Neuronal stem cell (in vitro differentiated cells): ENCODE measurements around the gene SMIM35.
A peak's percentile ranks its signal among the peaks of the same experiment; 100 is the strongest.
"Not testable (repeated sequence)": the region's sequence is repeated elsewhere in the genome, so short reads cannot be mapped to it uniquely, and the experiment has no call there.

Experiments
- DNase-seq: peaks from one replicate; pipeline ENCODE4 v3.0.0-alpha.2; 2013; ENCODE audit warnings: low spot score
- H2AFZ ChIP-seq: one replicate; pipeline ENCODE4 v1.6.1; 2013; ENCODE audit warnings: mild to moderate bottlenecking, low read length, inconsistent platforms
- H2AK5ac ChIP-seq: 2 replicates; pipeline ENCODE4 v1.6.1; 2013; ENCODE audit warnings: low read depth, mild to moderate bottlenecking, inconsistent platforms, low read length, moderate library complexity, mixed read lengths
- H2BK120ac ChIP-seq: 2 replicates; pipeline ENCODE4 v1.6.1; 2013; ENCODE audit warnings: low read depth, mild to moderate bottlenecking, inconsistent platforms, low read length, moderate library complexity, mixed read lengths
- H2BK12ac ChIP-seq: one replicate; pipeline ENCODE4 v1.6.1; 2013; ENCODE audit warnings: low read length, inconsistent platforms
- H2BK15ac ChIP-seq: 2 replicates; pipeline ENCODE4 v1.6.1; 2013; ENCODE audit warnings: mild to moderate bottlenecking, low read length, inconsistent platforms, mixed read lengths
- H2BK5ac ChIP-seq: one replicate; pipeline ENCODE4 v1.6.1; 2013; ENCODE audit warnings: inconsistent platforms, mild to moderate bottlenecking, low read length, moderate library complexity
- H3K14ac ChIP-seq: one replicate; pipeline ENCODE4 v1.6.1; 2013; ENCODE audit warnings: low read length, inconsistent platforms
- H3K18ac ChIP-seq: 2 replicates; pipeline ENCODE4 v1.6.1; 2013; ENCODE audit warnings: low read length, inconsistent platforms
- H3K23ac ChIP-seq: 2 replicates; pipeline ENCODE4 v1.6.1; 2013; ENCODE audit warnings: low read depth, mild to moderate bottlenecking, mixed read lengths, low read length, inconsistent platforms; ENCODE audit not compliant: poor library complexity
- H3K27ac ChIP-seq: replicated peaks from 3 replicates; pipeline ENCODE4 v1.5.1; 2013; ENCODE audit warnings: low read length, inconsistent platforms
- H3K27me3 ChIP-seq, 3 experiments: 2 replicates each; pipeline ENCODE4 v1.6.1; 2013; ENCODE audit warnings: low read length in 3 of 3, mild to moderate bottlenecking in 2 of 3, inconsistent platforms in 1 of 3, low read depth in 1 of 3, mixed read lengths in 1 of 3, moderate library complexity in 1 of 3; ENCODE audit not compliant: control insufficient read depth in 3 of 3, insufficient read depth in 3 of 3
- H3K36me3 ChIP-seq, 2 donors: replicated peaks in 1 of 2; 2 replicates each; pipeline ENCODE4 v1.6.1; 2013; ENCODE audit warnings: low read length in 2 of 2; ENCODE audit not compliant: control insufficient read depth in 2 of 2, insufficient read depth in 2 of 2
- H3K4ac ChIP-seq: 2 replicates; pipeline ENCODE4 v1.6.1; 2013; ENCODE audit warnings: inconsistent platforms, mild to moderate bottlenecking, low read length, moderate library complexity
- H3K4me1 ChIP-seq, 2 donors: 1 replicate in 1 of 2; 2 replicates in 1 of 2; pipeline ENCODE4 v1.6.1; 2013; ENCODE audit warnings: low read length in 2 of 2, low read depth in 1 of 2; ENCODE audit not compliant: control insufficient read depth in 2 of 2, insufficient read depth in 1 of 2
- H3K4me2 ChIP-seq: one replicate; pipeline ENCODE4 v1.6.1; 2013; ENCODE audit warnings: mild to moderate bottlenecking, low read length, inconsistent platforms; ENCODE audit not compliant: insufficient read depth, poor library complexity, severe bottlenecking
- H3K4me3 ChIP-seq, 2 donors: 2 replicates each; pipeline ENCODE4 v1.5.1; 2013; ENCODE audit warnings: low read length in 2 of 2, mild to moderate bottlenecking in 2 of 2, inconsistent platforms in 1 of 2, moderate library complexity in 1 of 2
- H3K79me1 ChIP-seq: one replicate; pipeline ENCODE4 v1.6.1; 2013; ENCODE audit warnings: low read depth, mild to moderate bottlenecking, inconsistent platforms, low read length, moderate library complexity
- H3K9ac ChIP-seq: one replicate; pipeline ENCODE4 v1.6.1; 2013; ENCODE audit warnings: mild to moderate bottlenecking, low read depth, low read length, inconsistent platforms; ENCODE audit not compliant: poor library complexity
- H3K9me3 ChIP-seq, 2 donors: replicated peaks in 1 of 2; 2 replicates each; pipeline versions ENCODE3 to v1.6.1; 2013; ENCODE audit warnings: low read length in 2 of 2, mild to moderate bottlenecking in 2 of 2, inconsistent platforms in 1 of 2, low read depth in 1 of 2, mixed read lengths in 1 of 2, moderate library complexity in 1 of 2; ENCODE audit not compliant: control insufficient read depth in 2 of 2, insufficient read depth in 1 of 2
- H4K8ac ChIP-seq: one replicate; pipeline ENCODE4 v1.6.1; 2013; ENCODE audit warnings: low read depth, mild to moderate bottlenecking, inconsistent platforms, low read length, moderate library complexity
- H4K91ac ChIP-seq: one replicate; pipeline ENCODE4 v1.6.1; 2013; ENCODE audit warnings: low read length, low read depth, mild to moderate bottlenecking, inconsistent platforms; ENCODE audit not compliant: poor library complexity
- WGBS, 2 donors: extraction: QIAGEN DNeasy Blood & Tissue Kit; methylation state at CpG; one replicate each; pipeline ENCODE4 v1.1.7; 2013; ENCODE audit warnings: missing lambda C conversion rate in 2 of 2, mixed read lengths in 1 of 2; ENCODE audit not compliant: insufficient read length in 2 of 2, insufficient replicate concordance in 1 of 2; ENCODE audit errors: extremely low coverage in 2 of 2; 5-methylcytosine and 5-hydroxymethylcytosine counted together

SMIM35 gene

GRCh38 chr11:118062181-118062580, 24.6 kb downstream of the SMIM35 start:
- not testable (repeated sequence) for H3K18ac ChIP-seq, H2BK120ac ChIP-seq, H3K4me2 ChIP-seq, H4K91ac ChIP-seq, H3K79me1 ChIP-seq, DNase-seq, H3K14ac ChIP-seq, H2AK5ac ChIP-seq, H2AFZ ChIP-seq, H2BK5ac ChIP-seq, H3K9me3 ChIP-seq, H2BK12ac ChIP-seq, H3K23ac ChIP-seq, H3K36me3 ChIP-seq, H3K9ac ChIP-seq, H4K8ac ChIP-seq, H2BK15ac ChIP-seq, H3K4me3 ChIP-seq, H3K4ac ChIP-seq, H3K27ac ChIP-seq
- Histone ChIP-seq H3K27me3 (peaks cover 0 to 37% (median 0%) of the 10 kb centered on the region in 3 experiments), H3K4me1 (peaks cover 0 to 16% of the 10 kb centered on the region in 2 donors)
- no CpG with 5 or more reads among the region's 5 CpGs for WGBS, 2 donors

GRCh38 chr11:118061586-118062125, 25.1 kb downstream of the SMIM35 start:
- Histone ChIP-seq H3K4me1 (peaks cover 0 to 17% of the 10 kb centered on the region in 2 donors), H3K4me3 (no peak overlapping the region), H3K36me3 (no peaks in the 10 kb centered on the region), H4K8ac (no peak overlapping the region), H3K4ac (no peak overlapping the region), H3K14ac (no peak overlapping the region), H2BK120ac (no peak overlapping the region), H2BK15ac (no peak overlapping the region), H3K18ac (peak overlapping the region; percentile 52), H2AK5ac (no peak overlapping the region), H3K79me1 (no peaks in the 10 kb centered on the region), H3K9ac (no peak overlapping the region), H2BK5ac (no peak overlapping the region), H2BK12ac (no peak overlapping the region), H4K91ac (no peak overlapping the region), H3K9me3 (no peaks in the 10 kb centered on the region), H2AFZ (no peak overlapping the region), H3K4me2 (no peak overlapping the region), H3K23ac (no peak overlapping the region), H3K27ac (no peak overlapping the region), H3K27me3 (peaks cover 0 to 42% (median 0%) of the 10 kb centered on the region in 3 experiments)
- no peak for DNase-seq
- WGBS, 2 donors, result no CpG with 5 or more reads among the region's 6 CpGs

GRCh38 chr11:118060869-118061268, 25.9 kb downstream of the SMIM35 start:
- no peak overlapping the region for H2BK12ac ChIP-seq
- no peaks in the 10 kb centered on the region for H3K79me1 ChIP-seq
- H4K8ac ChIP-seq, result no peak overlapping the region
- peak overlapping the region; percentile 59 for H3K18ac ChIP-seq
- peak overlapping the region; percentile 32 for H2AK5ac ChIP-seq
- no peak overlapping the region for H4K91ac ChIP-seq
- H2AFZ ChIP-seq, result no peak overlapping the region
- H3K9me3 ChIP-seq, result no peaks in the 10 kb centered on the region
- H3K14ac ChIP-seq, result no peak overlapping the region
- no peak overlapping the region for H3K4me3 ChIP-seq
- no peak overlapping the region for H3K27ac ChIP-seq
- H3K4me1 ChIP-seq, result peaks cover 0 to 17% of the 10 kb centered on the region in 2 donors
- H3K9ac ChIP-seq, result no peak overlapping the region
- no peak overlapping the region for H2BK120ac ChIP-seq
- no peak overlapping the region for H3K23ac ChIP-seq
- H3K27me3 ChIP-seq, result peaks cover 0 to 50% (median 0%) of the 10 kb centered on the region in 3 experiments
- no peak overlapping the region for H3K4ac ChIP-seq
- no peaks in the 10 kb centered on the region for H3K36me3 ChIP-seq
- H2BK5ac ChIP-seq, result no peak overlapping the region
- WGBS, 2 donors, result no CpG with 5 or more reads among the region's 7 CpGs
- no peak overlapping the region for H2BK15ac ChIP-seq
- DNase-seq, result no peak
- no peak overlapping the region for H3K4me2 ChIP-seq

GRCh38 chr11:118060081-118060661, 26.6 kb downstream of the SMIM35 start:
- Histone ChIP-seq H4K91ac (no peak overlapping the region), H3K27ac (no peak overlapping the region), H2BK15ac (no peak overlapping the region), H3K9me3 (no peaks in the 10 kb centered on the region), H2BK120ac (no peak overlapping the region), H3K36me3 (no peaks in the 10 kb centered on the region), H3K23ac (peak overlapping the region; percentile 17), H4K8ac (no peak overlapping the region), H3K14ac (no peak overlapping the region), H2AFZ (no peak overlapping the region), H3K4ac (no peak overlapping the region), H2BK12ac (no peak overlapping the region), H3K18ac (no peak overlapping the region), H3K9ac (no peak overlapping the region), H3K4me2 (no peak overlapping the region), H3K27me3 (peaks cover 0 to 53% (median 0%) of the 10 kb centered on the region in 3 experiments), H3K4me3 (no peak overlapping the region), H3K4me1 (peaks cover 0 to 17% of the 10 kb centered on the region in 2 donors), H2AK5ac (peak overlapping the region; percentile 63), H2BK5ac (no peak overlapping the region), H3K79me1 (no peaks in the 10 kb centered on the region)
- DNase-seq, result no peak
- no CpG with 5 or more reads among the region's 10 CpGs for WGBS, 2 donors
